Tibial nerve (tissue), 3 donors: ENCODE measurements around the gene HIP1.

Experiments used
- POLR2A ChIP-seq, 2 donors: fragments of 450-650 bp; IDR thresholded peaks; one replicate each; pipeline ENCODE4 v1.6.1; 2017; ENCODE audit warnings: antibody characterized with exemption in 2 of 2, mild to moderate bottlenecking in 2 of 2, moderate library complexity in 2 of 2
- TF ChIP-seq, protein P1 (sequence below), 5 experiments: fragments of 200-600 bp in 3 of 5; fragments of 450-650 bp in 2 of 5; sonication (generic) in 3 of 5; IDR thresholded peaks; one replicate each; pipeline ENCODE4 v1.5.1; 2016 to 2019; ENCODE audit warnings: antibody characterized with exemption in 5 of 5, mild to moderate bottlenecking in 3 of 5, moderate library complexity in 2 of 5

DNA sequence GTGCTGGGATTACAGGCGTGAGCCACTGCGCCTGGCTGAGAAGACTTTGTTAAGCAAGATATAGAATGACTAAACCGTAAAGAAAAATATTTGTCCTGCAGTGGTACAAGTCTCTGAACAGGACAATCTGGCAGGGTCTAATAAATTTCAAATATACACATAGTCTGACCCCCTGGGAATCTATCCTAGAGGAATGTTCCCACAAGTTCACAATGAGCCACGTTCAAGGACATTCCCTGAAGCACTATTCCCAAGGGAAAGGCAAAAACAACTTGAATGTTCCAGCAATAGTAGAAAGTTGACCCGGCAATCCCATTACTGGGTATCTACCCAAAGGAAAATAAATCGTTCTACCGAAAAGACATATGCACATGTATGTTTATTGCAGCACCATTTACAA lies 82.0 kb downstream of the HIP1 start:
- TF ChIP-seq, protein P1, sequence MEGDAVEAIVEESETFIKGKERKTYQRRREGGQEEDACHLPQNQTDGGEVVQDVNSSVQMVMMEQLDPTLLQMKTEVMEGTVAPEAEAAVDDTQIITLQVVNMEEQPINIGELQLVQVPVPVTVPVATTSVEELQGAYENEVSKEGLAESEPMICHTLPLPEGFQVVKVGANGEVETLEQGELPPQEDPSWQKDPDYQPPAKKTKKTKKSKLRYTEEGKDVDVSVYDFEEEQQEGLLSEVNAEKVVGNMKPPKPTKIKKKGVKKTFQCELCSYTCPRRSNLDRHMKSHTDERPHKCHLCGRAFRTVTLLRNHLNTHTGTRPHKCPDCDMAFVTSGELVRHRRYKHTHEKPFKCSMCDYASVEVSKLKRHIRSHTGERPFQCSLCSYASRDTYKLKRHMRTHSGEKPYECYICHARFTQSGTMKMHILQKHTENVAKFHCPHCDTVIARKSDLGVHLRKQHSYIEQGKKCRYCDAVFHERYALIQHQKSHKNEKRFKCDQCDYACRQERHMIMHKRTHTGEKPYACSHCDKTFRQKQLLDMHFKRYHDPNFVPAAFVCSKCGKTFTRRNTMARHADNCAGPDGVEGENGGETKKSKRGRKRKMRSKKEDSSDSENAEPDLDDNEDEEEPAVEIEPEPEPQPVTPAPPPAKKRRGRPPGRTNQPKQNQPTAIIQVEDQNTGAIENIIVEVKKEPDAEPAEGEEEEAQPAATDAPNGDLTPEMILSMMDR (IDR thresholded peaks at IDR 0.05): no peak
- no peak for TF ChIP-seq POLR2A (IDR thresholded peaks at IDR 0.05)
